Gastrocnemius medialis (tissue), 4 donors: ENCODE measurements around the gene INO80B.

ENCODE experiments used
- POLR2A ChIP-seq, 2 donors: fragments of 450-650 bp; IDR thresholded peaks; one replicate each; pipeline ENCODE4 v1.6.1; 2017; ENCODE audit warnings: antibody characterized with exemption in 2 of 2, mild to moderate bottlenecking in 2 of 2, moderate library complexity in 2 of 2
- TF ChIP-seq, protein P1 (sequence below), 5 experiments: fragments of 450-650 bp in 3 of 5; fragments of 200-600 bp in 2 of 5; sonication (generic) in 2 of 5; IDR thresholded peaks in 4 of 5; conservative IDR thresholded peaks in 1 of 5; 1 replicate in 4 of 5; 2 replicates in 1 of 5; pipeline ENCODE4 v1.5.1; 2016 to 2019; ENCODE audit warnings: antibody characterized with exemption in 5 of 5, mild to moderate bottlenecking in 3 of 5, moderate library complexity in 3 of 5

DNA sequence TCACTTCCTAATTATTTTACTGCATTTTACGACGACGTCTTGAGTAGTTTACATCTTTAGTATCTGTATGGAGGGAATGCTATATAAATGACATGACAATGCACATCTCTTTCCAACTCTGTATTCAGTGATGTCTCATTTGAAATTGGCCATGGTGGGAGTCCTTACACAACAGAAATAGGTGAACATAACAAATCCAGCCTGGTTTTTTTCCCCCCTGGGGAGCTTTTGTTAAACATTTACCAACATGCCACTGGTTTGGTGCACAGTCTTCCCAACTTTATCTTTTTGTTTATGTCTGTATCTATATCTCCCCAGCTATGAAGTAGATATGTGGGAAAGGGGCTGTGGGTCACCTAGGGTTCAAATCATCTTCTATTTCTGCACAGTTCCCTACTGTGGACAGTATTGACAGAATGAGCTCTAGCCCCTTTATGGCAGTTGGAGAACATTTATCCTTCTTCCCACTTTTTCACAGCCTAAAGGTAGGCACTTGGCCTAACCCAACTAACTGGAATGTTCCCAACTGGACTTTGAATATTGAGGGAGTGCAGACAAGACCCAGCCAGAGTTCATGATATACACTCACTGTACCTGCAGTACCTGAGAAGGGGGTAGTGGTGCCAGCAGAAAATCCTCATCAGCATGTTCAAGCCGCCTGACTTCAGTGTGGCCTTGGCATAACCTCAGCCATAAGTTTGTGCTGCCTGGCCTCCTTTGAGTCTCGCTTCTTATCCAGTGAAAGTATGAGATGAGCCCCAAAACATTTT is 7.5 kb upstream of the INO80B start:
- no peak for TF ChIP-seq POLR2A (IDR thresholded peaks at IDR 0.05)
- TF ChIP-seq, protein P1, sequence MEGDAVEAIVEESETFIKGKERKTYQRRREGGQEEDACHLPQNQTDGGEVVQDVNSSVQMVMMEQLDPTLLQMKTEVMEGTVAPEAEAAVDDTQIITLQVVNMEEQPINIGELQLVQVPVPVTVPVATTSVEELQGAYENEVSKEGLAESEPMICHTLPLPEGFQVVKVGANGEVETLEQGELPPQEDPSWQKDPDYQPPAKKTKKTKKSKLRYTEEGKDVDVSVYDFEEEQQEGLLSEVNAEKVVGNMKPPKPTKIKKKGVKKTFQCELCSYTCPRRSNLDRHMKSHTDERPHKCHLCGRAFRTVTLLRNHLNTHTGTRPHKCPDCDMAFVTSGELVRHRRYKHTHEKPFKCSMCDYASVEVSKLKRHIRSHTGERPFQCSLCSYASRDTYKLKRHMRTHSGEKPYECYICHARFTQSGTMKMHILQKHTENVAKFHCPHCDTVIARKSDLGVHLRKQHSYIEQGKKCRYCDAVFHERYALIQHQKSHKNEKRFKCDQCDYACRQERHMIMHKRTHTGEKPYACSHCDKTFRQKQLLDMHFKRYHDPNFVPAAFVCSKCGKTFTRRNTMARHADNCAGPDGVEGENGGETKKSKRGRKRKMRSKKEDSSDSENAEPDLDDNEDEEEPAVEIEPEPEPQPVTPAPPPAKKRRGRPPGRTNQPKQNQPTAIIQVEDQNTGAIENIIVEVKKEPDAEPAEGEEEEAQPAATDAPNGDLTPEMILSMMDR (IDR thresholded peaks at IDR 0.05 in 4 of 5, conservative IDR thresholded peaks at IDR 0.05 in 1 of 5) = no peak
